NT2/D1 (cell line): ENCODE results near the gene MAP2K4.

ENCODE experiments used
- SUZ12 ChIP-seq: IDR thresholded peaks from 2 replicates; pipeline ENCODE4 v1.6.1; 2011; ENCODE audit not compliant: insufficient read length, insufficient read depth; ENCODE audit errors: extremely low read depth
- YY1 ChIP-seq: IDR thresholded peaks from 2 replicates; pipeline ENCODE4 v1.6.1; 2011; ENCODE audit not compliant: insufficient read length, insufficient read depth
- ZNF274 ChIP-seq: IDR thresholded peaks from 2 replicates; pipeline ENCODE4 v1.6.1; 2011; ENCODE audit warnings: mild to moderate bottlenecking, low read depth, low read length

DNA sequence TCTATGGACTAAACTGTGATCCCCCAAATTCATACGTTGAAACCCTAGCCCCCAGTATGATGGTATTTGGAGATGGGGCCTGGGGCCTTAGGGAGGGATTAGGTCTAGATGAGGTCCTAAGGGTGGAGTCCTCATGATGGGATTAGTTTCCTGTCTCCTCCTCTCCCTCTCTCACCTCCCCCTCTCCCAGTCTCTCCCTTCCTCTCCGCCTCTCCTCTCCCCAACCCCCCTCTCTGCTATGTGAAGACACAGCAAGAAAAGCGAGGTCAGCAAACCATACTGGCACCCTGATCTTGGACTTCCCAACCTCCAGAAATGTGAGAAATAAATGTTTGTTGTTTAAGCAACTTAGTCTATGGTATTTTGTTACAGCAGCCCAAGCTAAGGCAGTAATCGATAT, 38.8 kb upstream of the MAP2K4 start:
- TF ChIP-seq YY1 = no peak
- no peak for TF ChIP-seq SUZ12
- TF ChIP-seq ZNF274 = no peak
